T-helper 1 cell treated with Interleukin-12 subunit alpha and Interleukin-12 subunit beta and Interleukin-4 antibody, amounts not matched to agents 30 μg/mL and 1 μg/mL, for 36 hours (primary cell): ENCODE results near the gene BCL3.
"Not testable (repeated sequence)": the region's sequence is repeated elsewhere in the genome, so short reads cannot be mapped to it uniquely, and the experiment has no call there.

Source experiments
- H3K27ac Mint-ChIP-seq: one replicate; pipeline ENCODE4 v1.8.0; 2021; ENCODE audit warnings: mild to moderate bottlenecking, mixed read lengths
- H3K27me3 Mint-ChIP-seq: one replicate; pipeline ENCODE4 v1.8.0; 2021; ENCODE audit warnings: low read depth, mixed read lengths
- H3K36me3 Mint-ChIP-seq: one replicate; pipeline ENCODE4 v1.8.0; 2021; ENCODE audit warnings: low read depth, mixed read lengths
- H3K4me1 Mint-ChIP-seq: one replicate; pipeline ENCODE4 v1.8.0; 2021; ENCODE audit warnings: low read depth, mixed read lengths
- H3K4me3 Mint-ChIP-seq: one replicate; pipeline ENCODE4 v1.8.0; 2021; ENCODE audit warnings: mild to moderate bottlenecking, moderate library complexity, mixed read lengths
- H3K9me3 Mint-ChIP-seq: one replicate; pipeline ENCODE4 v1.8.0; 2021; ENCODE audit warnings: mixed read lengths

BCL3 gene

GRCh38 chr19:44755219-44755618 lies 6.7 kb downstream of the BCL3 start:
- H3K4me1 Mint-ChIP-seq: peaks cover 50% of the 10 kb centered on the region
- H3K36me3 Mint-ChIP-seq: peaks cover 69% of the 10 kb centered on the region
- peak overlapping the region; percentile 92 for H3K27ac Mint-ChIP-seq
- peak overlapping the region; percentile 97 for H3K4me3 Mint-ChIP-seq
- H3K27me3 Mint-ChIP-seq: no peaks in the 10 kb centered on the region
- H3K9me3 Mint-ChIP-seq: no peaks in the 10 kb centered on the region

- peak overlapping the region; percentile 92 for H3K27ac Mint-ChIP-seq
- H3K4me3 Mint-ChIP-seq: peak overlapping the region; percentile 97
- no peaks in the 10 kb centered on the region for H3K27me3 Mint-ChIP-seq
- H3K4me1 Mint-ChIP-seq: peaks cover 47% of the 10 kb centered on the region
- no peaks in the 10 kb centered on the region for H3K9me3 Mint-ChIP-seq
- peaks cover 64% of the 10 kb centered on the region for H3K36me3 Mint-ChIP-seq
These were observed 7.6 kb downstream of the BCL3 start for GRCh38 chr19:44756089-44756562.

- Mint-ChIP-seq H3K4me3 (no peak overlapping the region), H3K36me3 (peaks cover 55% of the 10 kb centered on the region), H3K9me3 (no peaks in the 10 kb centered on the region), H3K27ac (no peak overlapping the region), H3K27me3 (no peaks in the 10 kb centered on the region), H3K4me1 (peaks cover 40% of the 10 kb centered on the region)
These were observed 8.7 kb downstream of the BCL3 start for GRCh38 chr19:44757057-44757734.

- peaks cover 52% of the 10 kb centered on the region for H3K36me3 Mint-ChIP-seq
- peak overlapping the region; percentile 72 for H3K27ac Mint-ChIP-seq
- no peak overlapping the region for H3K4me3 Mint-ChIP-seq
- peaks cover 36% of the 10 kb centered on the region for H3K4me1 Mint-ChIP-seq
- no peaks in the 10 kb centered on the region for H3K9me3 Mint-ChIP-seq
- no peaks in the 10 kb centered on the region for H3K27me3 Mint-ChIP-seq
These were observed 9.4 kb downstream of the BCL3 start for GRCh38 chr19:44757735-44758505.

- peaks cover 35% of the 10 kb centered on the region for H3K4me1 Mint-ChIP-seq
- H3K27me3 Mint-ChIP-seq: no peaks in the 10 kb centered on the region
- peak overlapping the region; percentile 49 for H3K27ac Mint-ChIP-seq
- no peak overlapping the region for H3K4me3 Mint-ChIP-seq
- H3K9me3 Mint-ChIP-seq: no peaks in the 10 kb centered on the region
- peaks cover 51% of the 10 kb centered on the region for H3K36me3 Mint-ChIP-seq
These were observed 10.1 kb downstream of the BCL3 start for GRCh38 chr19:44758596-44758995.

GRCh38 chr19:44759083-44759804 lies 10.7 kb downstream of the BCL3 start:
- H3K4me3 Mint-ChIP-seq: no peak overlapping the region
- H3K27ac Mint-ChIP-seq: peak overlapping the region; percentile 77

GRCh38 chr19:44762038-44762437 lies 13.5 kb downstream of the BCL3 start:
- Mint-ChIP-seq H3K4me1 (peaks cover 24% of the 10 kb centered on the region), H3K36me3 (peaks cover 33% of the 10 kb centered on the region), H3K27ac (peak overlapping the region; percentile 71), H3K9me3 (no peaks in the 10 kb centered on the region), H3K27me3 (no peaks in the 10 kb centered on the region), H3K4me3 (no peak overlapping the region)

More at GRCh38 chr19:44759083-44759804, 10.7 kb downstream of the BCL3 start:
- Mint-ChIP-seq H3K36me3 (peaks cover 49% of the 10 kb centered on the region), H3K9me3 (no peaks in the 10 kb centered on the region), H3K4me1 (peaks cover 36% of the 10 kb centered on the region), H3K27me3 (no peaks in the 10 kb centered on the region)

DNA sequence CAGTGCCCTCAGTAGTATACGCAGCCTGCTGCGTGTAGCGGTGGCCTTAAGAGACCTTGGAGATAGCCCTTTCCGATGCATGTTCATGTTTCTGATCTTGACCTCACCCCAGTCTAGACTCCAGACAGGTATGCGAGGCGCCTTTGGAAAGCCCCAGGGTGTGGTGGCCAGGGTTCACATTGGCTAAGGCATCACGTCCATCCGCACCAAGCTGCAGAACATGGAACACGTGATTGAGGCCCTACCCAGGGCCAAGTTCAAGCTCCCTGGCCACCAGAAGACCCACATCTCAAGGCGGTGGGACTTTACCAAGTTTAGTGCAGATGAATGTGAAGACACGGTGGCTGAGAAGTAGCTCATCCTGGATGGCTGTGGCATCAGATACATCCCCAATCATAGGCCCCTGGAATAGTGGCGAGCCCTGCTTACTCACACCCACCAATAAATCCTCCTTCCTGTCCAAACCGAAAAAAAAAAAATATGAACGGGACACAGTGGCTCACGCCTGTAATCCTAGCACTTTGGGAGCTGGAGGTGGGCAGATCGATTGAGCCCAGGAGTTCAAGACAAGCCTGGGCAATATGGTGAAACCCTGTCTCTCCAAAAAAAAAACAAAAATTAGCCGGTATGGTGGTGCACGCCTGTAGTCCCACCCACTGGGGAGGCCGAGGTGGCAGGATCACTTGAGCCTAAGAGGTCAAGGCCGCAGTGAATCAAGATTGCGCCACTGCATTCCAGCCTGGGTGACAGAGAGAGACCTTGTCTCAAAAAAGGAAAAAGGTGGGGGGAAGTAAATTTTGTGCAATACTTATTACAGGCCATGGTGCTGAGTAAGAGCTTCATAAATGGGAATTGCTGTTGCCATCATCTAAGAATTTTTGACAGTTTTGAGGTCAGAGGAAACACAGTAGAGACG lies 16.8 kb downstream of the BCL3 start:
- Mint-ChIP-seq H3K4me1 (peaks cover 37% of the 10 kb centered on the region), H3K27me3 (no peaks in the 10 kb centered on the region), H3K36me3 (peaks cover 15% of the 10 kb centered on the region), H3K9me3 (no peaks in the 10 kb centered on the region), H3K4me3 (no peak overlapping the region), H3K27ac (peak overlapping the region; percentile 19)

GRCh38 chr19:44765949-44766335 lies 17.4 kb downstream of the BCL3 start:
- no peak overlapping the region for H3K4me3 Mint-ChIP-seq
- peaks cover 41% of the 10 kb centered on the region for H3K4me1 Mint-ChIP-seq
- no peaks in the 10 kb centered on the region for H3K27me3 Mint-ChIP-seq
- H3K9me3 Mint-ChIP-seq: no peaks in the 10 kb centered on the region
- H3K27ac Mint-ChIP-seq: no peak overlapping the region
- peaks cover 11% of the 10 kb centered on the region for H3K36me3 Mint-ChIP-seq

GRCh38 chr19:44767295-44768180 lies 19.0 kb downstream of the BCL3 start:
- Mint-ChIP-seq H3K27me3 (no peaks in the 10 kb centered on the region), H3K4me3 (peak overlapping the region; percentile 6), H3K4me1 (peaks cover 39% of the 10 kb centered on the region), H3K36me3 (peaks cover 8% of the 10 kb centered on the region), H3K9me3 (no peaks in the 10 kb centered on the region), H3K27ac (no peak overlapping the region)

- peak overlapping the region; percentile 47 for H3K27ac Mint-ChIP-seq
These were observed 22.2 kb downstream of the BCL3 start for GRCh38 chr19:44770550-44771257.

GRCh38 chr19:44772144-44772543 lies 23.6 kb downstream of the BCL3 start:
- H3K9me3 Mint-ChIP-seq, H3K27ac Mint-ChIP-seq: not testable (repeated sequence)

More at GRCh38 chr19:44770550-44771257, 22.2 kb downstream of the BCL3 start:
- H3K9me3 Mint-ChIP-seq: no peaks in the 10 kb centered on the region
- H3K4me1 Mint-ChIP-seq: peaks cover 30% of the 10 kb centered on the region
- no peaks in the 10 kb centered on the region for H3K27me3 Mint-ChIP-seq
- H3K36me3 Mint-ChIP-seq: no peaks in the 10 kb centered on the region
- peak overlapping the region; percentile 66 for H3K4me3 Mint-ChIP-seq

More at GRCh38 chr19:44772144-44772543, 23.6 kb downstream of the BCL3 start:
- not testable (repeated sequence) for H3K36me3 Mint-ChIP-seq, H3K4me3 Mint-ChIP-seq, H3K27me3 Mint-ChIP-seq
- peaks cover 29% of the 10 kb centered on the region for H3K4me1 Mint-ChIP-seq
